Activated CD4-positive, alpha-beta T cell treated with anti-CD3 and anti-CD28 coated beads, Interleukin-10, Interleukin-2, amounts not matched to agents 100 ng/mL and 50 ng/mL, durations not matched to agents 16 hours and 8 hours (primary cell): ENCODE measurements around the gene SEMG2.

Source experiments
- DNase-seq: peaks from one replicate; pipeline ENCODE4 v3.0.0-alpha.2; 2020

SEMG2 gene

DNA sequence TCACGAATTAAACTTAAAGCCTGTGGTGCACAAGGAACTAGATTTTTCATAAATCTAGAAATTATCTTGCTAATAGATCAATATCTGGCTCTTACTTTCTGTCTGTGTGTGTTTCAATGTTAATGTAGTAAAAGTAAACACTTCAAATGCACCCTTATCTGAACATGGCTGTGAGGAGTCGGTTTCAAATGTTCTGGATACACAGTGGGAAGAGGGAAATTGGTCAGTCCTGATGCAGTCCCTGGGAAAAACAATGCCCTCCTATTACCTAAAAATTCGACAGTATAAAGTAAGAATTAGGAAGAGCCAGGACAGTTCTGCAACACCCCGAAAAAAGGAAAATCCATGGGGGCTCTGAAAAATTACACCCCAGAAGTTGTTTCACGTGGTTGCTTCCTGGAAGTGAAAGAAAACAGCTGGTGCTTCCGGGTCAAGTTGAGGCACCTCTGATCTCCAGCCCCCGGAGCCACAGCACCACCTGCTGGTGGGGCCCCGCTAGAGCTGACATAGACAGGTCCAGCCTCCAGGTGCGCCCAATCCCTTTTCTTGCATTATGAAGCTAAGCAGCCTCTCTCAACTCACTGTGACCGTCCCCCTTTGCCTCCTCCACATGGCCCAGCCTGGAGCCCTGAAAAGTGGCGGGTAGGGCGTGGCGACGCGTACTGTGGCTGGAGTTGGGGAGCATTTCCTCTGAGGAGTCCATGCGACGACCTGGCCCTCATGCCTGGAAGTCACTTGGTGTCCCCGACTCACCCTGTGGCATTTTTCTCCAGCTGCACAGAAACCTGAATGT, 8.3 kb downstream of the SEMG2 start:
- DNase-seq = peak; percentile 69

DNA sequence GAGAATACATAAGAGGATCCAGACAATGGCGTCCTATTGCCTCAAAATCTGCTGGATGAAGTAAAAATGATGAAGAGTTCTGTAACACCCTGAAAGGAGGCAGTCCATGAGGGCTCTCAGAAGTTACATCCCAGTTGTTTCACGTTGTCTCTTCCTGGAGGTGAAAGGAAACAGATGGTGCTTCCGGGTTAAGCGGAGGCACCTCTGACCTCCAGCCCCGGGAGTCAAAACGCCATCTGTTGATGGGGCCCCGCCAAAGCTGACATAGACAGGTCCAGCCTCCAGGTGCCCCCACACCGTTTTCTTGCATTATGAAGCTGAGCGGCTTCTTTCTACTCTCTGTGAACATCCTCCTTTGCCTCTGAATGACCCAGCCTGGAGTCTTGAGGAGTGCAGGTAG, 9.5 kb downstream of the SEMG2 start:
- no peak for DNase-seq

DNA sequence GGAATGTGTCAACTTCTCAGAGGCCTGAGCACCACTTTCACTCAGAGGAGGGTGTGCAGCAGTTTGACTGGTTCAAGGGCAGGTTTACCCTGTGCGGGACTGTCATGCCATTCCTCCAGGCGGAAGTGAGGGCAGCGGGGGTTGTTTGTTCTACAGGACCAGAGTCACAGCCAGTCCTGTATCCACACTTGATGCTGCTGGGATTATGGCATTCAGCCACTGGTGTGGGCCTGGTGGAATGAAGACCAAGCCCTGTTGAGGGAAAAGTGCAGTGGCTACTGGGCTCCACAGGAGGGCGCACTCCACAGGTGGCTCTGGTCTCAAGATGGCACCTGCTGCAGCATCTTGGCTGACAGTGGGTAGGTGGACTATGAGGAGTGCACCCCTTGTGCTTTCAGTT, 14.8 kb downstream of the SEMG2 start:
- peak; percentile 11 for DNase-seq

DNA sequence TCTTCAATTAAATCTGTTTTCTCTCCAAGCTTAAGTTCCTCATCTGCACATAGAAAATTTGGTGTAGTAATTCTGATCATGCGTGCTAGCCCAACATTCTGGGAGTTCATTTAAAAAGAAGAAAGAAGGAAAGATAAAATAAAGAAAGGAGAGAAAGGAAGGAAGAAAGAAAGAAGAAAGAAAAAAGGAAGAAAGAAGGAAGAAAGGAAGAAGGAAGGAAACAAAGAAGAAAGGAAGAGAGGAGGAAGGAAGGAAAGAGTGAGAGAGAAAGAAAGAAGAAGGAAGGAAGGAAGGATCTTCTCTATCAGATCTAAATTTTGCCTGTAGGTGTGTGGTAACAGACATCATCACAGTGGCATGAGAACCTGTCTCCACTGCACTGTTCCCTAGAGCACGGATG, 17.0 kb downstream of the SEMG2 start:
- DNase-seq = no peak

DNA sequence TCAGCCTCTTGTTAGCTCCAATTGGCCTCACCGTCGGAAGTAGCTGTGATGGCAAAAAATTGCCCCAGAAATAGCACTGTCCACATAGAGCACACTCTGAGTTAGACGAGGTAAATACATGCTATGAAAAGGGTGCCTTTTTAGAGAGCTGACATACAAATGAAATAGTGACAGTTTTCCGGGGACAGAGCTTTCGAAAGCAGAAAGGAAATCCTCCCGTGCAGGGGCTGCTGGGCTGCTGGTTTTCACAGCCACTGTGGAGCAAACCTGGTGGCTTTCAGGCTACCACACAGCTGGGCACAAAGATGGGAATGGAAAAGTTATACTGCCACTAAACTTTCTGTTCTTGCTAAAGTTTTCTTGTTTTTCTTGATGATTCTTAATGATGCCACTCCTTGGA, 24.9 kb downstream of the SEMG2 start:
- DNase-seq = no peak

DNA sequence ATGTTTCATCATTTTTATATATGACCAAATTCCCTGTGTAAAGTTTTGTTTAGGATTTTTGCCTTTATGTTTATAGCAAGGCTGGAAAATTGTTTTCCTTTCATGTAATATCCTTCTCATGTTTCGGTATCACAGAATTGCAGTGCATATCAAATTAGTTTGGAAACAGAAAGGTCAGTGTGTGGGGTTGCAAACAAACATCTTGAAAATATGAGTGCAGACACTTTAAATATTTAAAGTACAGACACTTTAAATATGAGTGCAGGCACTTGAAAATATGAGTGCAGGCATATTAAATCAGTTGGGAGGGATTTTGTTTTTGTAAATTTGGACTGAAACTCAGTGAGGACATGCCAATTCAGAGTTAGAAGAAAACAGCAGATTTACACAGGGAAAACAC, 26.7 kb downstream of the SEMG2 start:
- DNase-seq = no peak

DNA sequence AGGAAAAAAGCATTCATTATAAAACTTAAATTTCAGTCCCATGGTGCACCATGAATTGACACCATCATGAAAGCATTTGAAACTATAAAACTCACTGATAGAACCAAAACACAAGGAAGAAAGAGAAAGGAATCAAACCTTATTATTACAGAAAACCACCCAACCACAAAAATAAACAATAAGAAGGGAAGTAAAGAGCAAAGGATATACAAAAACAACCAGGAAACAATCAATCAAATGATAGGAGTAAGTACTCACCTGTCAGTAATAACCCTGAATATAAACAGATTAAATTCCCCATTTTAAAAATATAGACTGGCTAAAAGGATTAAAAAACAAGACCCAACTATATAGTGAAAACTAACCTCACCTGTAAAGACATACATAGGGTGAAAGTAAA, 27.4 kb downstream of the SEMG2 start:
- DNase-seq = no peak

DNA sequence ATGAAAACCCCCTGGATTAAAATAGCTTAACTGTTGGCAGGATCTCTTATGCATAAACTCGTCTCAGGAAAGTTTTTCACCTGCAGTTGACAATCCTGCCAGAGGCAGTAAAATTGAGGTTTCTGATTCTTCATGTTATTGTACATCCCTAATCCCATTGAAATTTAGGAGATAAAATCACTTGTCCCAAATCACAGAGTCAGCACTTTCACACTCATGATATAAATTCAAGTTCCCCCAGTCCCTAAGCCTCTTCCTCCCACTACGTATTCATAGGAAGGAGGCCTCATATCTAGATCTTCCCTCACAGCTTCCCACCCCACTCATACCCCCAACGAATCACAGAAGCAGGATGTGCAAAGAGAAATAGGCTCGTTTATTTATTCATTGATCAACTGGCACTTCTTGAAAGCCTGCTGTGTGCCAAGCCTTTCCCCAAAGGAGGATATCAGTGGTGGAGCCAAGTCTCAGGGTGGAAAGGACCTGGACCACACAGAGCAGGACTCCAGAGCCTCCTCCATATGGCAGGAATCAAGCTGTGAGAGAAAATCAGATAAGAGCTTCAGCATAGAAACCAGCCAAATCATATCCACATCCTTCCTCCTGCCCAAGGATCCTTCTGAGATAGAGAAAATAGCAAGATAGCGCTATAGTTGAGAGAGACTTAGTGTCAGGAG, 30.8 kb downstream of the SEMG2 start:
- no peak for DNase-seq

DNA sequence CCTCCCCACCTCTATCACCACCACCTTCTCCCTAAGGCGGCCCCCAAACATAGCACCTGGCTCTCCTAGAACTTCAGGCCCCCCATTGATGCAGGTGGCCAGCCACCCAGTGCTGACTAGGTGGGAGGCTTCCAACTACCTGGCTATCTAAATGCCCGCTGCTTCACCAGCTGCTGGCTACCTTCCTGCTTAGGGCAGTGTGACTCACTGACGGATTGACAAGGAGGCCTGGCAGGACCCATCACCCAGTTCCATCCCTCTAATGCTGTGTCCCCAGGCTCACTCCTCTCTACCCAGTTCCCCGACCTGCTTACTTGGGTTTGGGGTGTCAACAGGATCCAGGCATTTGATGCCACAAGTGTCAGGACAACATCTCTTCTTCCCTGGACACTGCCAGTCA, 32.1 kb downstream of the SEMG2 start:
- no peak for DNase-seq

DNA sequence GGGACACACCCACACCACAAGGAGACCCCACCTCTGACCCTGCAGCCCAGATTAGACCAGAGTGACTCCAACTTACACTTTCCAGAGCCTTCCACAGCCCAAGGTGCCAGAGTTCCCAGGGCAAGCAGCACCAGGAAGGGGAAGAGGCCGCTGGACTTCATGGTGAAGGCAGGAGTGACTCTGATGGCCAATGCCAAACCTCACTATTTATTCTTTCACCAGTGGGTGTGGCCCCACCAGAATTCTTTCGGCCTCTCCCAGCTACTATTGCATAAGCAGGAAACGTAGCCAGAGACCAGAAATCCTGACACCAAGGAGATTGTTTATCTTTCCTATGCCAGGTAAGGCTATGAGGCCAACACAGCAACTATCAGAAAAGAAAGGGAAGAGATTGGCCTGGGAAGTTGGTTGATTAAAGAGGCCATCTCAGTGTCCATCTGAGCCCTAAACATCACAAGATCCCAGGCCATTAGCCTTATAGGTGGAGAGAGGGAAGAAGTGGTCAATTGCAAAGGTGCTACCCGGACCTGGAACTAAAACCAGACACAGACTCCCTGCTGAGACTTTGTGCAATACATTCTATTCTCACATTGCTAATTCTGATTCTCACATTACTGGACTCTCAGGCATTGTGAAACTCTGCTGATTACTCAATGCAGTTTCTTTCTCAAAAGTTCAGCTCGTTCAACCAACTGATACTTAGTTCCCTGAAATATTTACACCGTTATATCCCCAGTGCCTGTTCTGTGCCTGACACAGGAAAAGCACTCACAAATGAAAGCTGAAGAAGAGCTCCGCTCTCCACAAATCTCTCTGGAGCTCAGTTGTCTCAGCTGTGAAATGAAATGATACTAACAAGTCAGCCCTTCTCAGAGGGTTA, 33.5 kb downstream of the SEMG2 start, which contains the start of gene SLPI:
Gene SLPI, minus strand, starts transcription at position 182 of the 880 bp plus-strand sequence. Its CDS starts 21 bp downstream, at position 161.
- DNase-seq = peak; percentile 61

DNA sequence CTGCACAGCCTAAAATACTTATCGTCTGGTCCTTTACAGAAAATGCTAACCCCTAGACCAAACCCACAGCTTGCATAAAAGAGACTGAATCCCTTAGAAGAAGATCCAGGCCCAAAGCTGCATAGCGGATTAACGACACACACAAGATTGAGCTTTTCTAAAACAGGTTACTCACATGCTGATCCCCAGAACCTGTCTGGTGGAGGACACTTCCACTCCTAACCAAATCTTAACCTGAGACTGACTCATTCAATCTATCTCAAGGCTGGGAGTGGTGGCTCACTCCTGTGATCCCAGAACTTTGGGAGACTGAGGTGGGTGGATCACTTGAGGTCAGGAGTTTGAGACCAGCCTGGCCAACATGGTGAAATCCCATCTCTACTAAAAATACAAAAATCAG, 36.0 kb downstream of the SEMG2 start:
- DNase-seq = no peak

DNA sequence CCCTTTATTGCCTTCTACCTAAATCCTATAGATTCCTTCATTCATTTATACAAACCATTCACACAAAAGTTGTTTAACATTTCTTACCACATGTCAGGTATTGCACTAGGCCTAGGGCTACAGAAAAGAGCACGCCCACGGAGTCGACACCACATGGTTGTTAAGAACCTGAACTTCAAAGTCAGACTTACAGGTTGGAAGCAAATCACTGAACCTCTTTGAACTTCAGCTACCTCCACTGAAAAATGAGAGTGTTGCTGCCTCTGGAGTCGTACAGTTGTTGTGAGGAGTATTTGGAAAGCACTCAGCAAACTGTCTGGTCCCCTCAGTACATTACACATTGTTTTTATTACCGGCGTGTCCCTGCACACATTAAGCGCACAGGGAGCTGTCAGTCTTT, 36.5 kb downstream of the SEMG2 start:
- DNase-seq = no peak

DNA sequence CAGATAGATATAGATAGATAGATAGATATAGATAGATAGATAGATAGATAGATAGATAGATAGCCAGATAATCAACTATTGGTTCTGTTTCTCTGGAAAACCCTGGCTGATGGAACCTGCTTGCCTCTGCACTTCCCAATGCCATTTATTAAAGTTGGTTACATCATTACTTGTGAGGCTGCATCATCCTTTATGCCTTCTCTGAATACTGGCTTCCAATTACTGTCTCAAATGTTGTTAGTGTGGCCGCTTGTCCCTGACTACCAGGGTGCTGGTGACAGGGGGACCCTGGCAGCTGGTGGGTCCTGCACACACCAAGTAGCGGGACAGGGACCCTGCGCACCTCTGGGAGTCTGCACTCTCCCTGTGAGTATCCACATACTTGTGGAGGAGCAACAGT, 37.1 kb downstream of the SEMG2 start:
- no peak for DNase-seq

DNA sequence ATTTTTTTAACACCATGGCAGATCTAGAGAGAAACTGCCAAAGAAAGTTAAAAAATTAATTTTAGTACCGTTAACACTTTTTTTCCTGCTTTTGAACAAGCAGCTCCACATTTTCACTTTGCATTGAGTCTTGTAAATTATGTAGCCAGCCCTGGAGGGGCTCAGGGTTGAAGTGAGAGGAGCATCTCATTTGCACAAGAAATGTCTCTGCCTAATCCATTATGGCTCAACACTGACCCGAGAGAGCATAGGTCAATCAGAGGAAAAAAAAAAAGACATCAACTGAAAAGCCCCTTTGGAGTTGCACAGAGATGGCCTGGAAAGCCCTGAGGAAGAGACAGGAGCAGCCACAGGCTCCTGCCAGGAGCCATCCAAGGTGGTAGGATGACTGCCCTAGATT, 37.5 kb downstream of the SEMG2 start:
- no peak for DNase-seq

DNA sequence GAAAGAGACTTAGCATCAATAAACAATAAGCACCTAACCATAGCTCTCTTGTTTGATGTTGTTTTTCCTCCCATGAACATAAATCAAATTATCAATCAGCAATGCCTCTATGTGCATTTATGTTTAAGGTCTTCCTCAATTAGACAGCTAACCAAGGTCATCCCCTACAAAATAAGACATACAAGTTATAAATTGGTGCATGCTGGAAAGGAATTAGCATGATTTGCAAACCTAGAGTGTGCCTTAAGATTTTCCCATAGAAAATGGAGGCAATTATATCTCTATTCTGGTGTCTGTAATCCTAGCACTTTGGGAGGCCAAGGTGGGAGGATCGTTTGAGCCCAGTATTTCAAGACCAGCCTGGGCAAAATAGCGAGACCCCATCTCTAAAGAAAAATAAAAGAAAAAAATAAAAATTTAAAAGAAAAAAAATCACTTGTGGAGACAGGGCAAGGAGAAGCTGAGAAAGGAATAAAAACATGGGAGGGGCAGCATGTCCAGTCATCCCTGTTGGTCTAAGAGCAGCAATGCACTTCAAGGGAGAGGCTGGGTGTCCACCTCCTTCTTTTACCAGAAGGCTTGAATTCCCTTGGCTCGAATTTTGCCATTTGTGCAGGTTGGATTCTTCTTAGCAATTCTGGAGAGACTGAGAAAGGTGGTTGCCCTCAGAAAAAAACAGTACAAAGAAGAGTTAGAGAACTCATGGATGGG, 42.5 kb downstream of the SEMG2 start:
- DNase-seq = no peak

DNA sequence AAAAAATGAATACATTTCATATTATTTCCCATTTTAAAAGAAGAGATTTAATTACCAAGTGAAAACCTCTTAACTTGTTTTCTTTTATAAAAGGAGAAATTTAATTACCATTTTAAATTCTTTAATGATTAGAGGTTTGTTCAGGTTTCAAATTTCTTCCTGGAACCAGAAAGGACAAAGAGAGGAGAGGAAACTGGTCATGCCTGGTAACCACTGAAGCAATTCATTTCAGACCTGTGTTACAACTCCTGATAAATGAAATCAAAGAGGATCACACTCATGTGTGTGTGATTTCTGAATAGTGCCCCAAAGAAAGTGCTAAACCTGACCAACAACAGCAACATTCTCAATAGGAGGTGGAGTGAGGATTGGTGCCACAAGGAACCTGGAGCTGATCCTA, 45.8 kb downstream of the SEMG2 start:
- DNase-seq = no peak

DNA sequence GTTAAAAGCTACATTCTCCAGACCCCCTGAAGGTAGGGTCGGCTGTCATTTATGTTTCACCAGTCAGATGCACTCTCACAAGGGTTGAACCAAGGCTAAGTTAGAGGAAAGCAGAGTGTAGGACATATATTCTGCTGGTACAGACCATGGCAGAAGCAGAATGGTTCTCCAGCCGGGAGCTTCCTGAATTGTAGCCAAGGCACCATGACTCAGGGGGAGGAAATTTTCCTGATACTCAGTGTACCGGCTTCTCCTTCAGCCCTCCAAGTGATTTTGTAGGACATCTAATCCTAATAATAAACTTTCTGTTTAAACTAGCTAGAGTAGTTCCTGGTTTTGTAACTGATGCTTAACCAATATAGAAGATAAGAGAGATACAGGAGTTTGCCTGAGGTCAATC, 47.4 kb downstream of the SEMG2 start:
- no peak for DNase-seq

DNA sequence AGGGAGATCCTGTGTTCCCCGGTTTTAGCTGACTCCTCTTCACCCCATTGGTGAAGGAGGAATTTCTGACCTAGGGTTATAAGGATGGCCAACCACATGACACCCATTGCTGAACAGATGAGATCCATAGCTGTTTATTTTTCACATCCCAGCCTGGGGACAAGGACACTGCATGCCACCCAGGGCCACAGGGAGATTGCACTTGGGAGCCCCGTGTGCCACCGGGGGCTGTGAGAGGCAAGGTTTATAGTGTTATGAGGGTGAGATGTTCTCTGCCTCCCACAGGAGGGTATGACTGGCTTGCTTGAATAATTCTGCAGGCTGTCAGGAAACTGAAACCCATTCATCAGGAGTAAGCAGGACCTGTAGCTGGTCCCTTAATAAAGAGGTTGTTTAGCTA, 47.9 kb downstream of the SEMG2 start:
- DNase-seq = no peak

DNA sequence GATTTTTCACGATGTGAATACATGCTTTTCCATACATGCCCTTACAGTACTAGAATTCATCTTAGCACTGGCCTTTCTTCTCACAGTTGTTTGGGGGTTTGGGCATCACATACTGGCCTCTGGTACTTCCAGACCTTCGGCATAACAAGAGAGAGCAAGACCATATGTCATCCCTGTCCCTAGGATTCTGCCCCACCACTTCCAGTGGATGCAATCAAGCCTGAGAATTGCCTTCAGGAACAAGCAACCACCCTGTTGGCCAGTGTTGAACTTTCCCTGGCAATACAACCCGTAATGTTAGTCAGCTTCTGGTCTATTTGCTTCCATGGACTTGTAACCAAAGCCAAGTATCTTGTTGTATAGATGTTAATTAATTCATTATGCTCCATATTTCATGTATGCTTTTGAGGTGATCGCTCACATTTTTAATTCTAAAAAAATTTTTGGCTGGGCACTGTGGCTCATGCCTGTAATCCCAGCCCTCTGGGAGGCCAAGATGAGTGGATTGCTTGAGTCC, 48.6 kb downstream of the SEMG2 start:
- no peak for DNase-seq
